Activated T-cell treated with anti-CD3 and anti-CD28 coated beads, Interleukin-2, amount 50 U/mL, for 4 hours (primary cell): Measurements from ENCODE around the gene SART3. TPM values are rescaled to one million over a fixed set of nuclear protein-coding genes. Genes with fewer than 3 reads are reported as not detected.

Experiments
- ATAC-seq, 2 donors: fragments of 200-7000 bp; cut with Tn5 transposase; one replicate each; pipeline ENCODE4 v1.10.0; 2021
- DNase-seq: peaks from one replicate; pipeline ENCODE4 v3.0.0-alpha.2; 2020
- H3K27me3 Mint-ChIP-seq: one replicate; pipeline ENCODE4 v1.8.0; 2021; ENCODE audit warnings: low read depth, mixed read lengths
- H3K36me3 Mint-ChIP-seq: one replicate; pipeline ENCODE4 v1.8.0; 2022; ENCODE audit warnings: mixed read lengths; ENCODE audit not compliant: insufficient read depth
- H3K4me1 Mint-ChIP-seq: one replicate; pipeline ENCODE4 v1.8.0; 2021; ENCODE audit warnings: low read depth, mixed read lengths
- H3K4me3 Mint-ChIP-seq: one replicate; pipeline ENCODE4 v1.8.0; 2021; ENCODE audit warnings: mild to moderate bottlenecking, moderate library complexity, mixed read lengths
- H3K9me3 Mint-ChIP-seq: one replicate; pipeline ENCODE4 v1.8.0; 2021; ENCODE audit warnings: mixed read lengths
- total RNA-seq, 3 donors: library from RNA; stranded (reverse); gene quantifications; one replicate each; pipeline ENCODE4 v1.2.1, GENCODE V29; 2021

Gene SART3
- total RNA-seq, 3 donors from 2014 or later: 83.0 to 92.1 (median 89.4) TPM

DNA sequence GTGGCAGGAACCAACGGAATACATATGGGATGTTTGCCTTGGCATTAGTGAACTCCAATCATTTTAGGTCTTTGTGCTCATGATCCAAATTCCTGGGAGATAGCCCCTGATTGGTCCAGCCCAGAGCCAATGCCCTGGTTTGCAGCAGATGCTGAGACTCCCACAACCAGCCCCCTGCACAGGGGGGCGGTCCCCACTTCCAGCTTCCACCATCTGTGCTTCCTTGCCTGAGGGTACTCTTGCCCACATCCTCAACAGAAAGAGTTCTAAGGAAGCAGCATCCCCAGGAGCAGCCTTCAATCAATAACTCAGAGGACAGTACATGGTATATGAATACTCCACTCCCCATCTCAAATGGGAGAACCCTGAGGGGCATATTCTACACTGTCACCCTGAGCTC is 85.6 kb downstream of the SART3 start:
- Mint-ChIP-seq H3K36me3 (no peaks in the 10 kb centered on the region), H3K4me1 (no peaks in the 10 kb centered on the region), H3K27me3 (peaks cover 25% of the 10 kb centered on the region), H3K4me3 (no peak overlapping the region), H3K9me3 (no peaks in the 10 kb centered on the region)
- DNase-seq: no peak
- ATAC-seq: no peak

DNA sequence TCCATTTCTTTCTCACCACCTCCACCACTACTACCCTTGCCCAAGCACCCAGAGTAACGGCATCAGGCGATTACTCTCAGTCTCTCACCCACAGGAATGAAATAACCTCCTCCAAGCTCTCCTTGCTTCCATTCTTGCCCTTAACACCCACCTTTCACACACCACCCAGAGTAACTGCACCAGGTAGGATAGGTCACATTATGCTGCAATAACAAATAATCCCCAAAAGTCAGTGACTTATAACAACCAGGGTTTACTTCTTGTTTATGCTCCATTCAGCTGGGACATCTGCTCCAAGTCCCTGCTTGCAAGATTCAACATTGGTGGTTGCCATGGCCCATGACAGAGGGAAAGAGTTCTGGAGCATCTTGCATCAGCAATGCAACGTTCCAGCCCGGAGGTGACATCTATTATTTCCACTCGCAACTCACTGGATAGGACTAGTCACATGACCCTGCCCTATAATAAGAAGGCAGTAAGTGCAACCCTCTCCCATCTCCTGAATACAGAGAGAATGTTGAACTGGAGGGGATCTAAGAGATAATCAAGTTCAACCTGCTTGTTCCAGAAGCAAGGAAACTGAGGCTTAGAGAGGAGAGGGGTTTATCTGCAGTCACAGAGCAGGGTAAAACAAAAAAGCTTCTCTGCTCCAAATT is 87.4 kb downstream of the SART3 start:
- peaks cover 11% of the 10 kb centered on the region for H3K27me3 Mint-ChIP-seq
- H3K9me3 Mint-ChIP-seq: no peaks in the 10 kb centered on the region
- DNase-seq (no peak), ATAC-seq (no peak)
- H3K4me3 Mint-ChIP-seq: no peak overlapping the region
- H3K36me3 Mint-ChIP-seq: no peaks in the 10 kb centered on the region
- H3K4me1 Mint-ChIP-seq: no peaks in the 10 kb centered on the region

Other genes with a start within 250 kb of the SART3 start
- under 1 TPM in 2 of 3 donors, not detected in 1; 0.08 to 0.11 TPM for gene CMKLR1, start 221.9 kb downstream of the SART3 start, total RNA-seq
- gene FICD, start 45.9 kb downstream of the SART3 start, total RNA-seq: 1 to 10 TPM; 6.2 to 9.2 (median 6.9) TPM
- 10 to 100 TPM; 62.6 to 90.1 (median 78.7) TPM for gene ISCU, start 1.4 kb upstream of the SART3 start, total RNA-seq
- under 1 TPM in 2 of 3 donors, not detected in 1; 0.08 to 0.54 TPM for gene TMEM119, start 36.9 kb upstream of the SART3 start, total RNA-seq
- 10 to 100 TPM; 16.8 to 19.0 (median 17.5) TPM for gene SELPLG, start 72.7 kb upstream of the SART3 start, total RNA-seq
- gene CORO1C, start 170.3 kb upstream of the SART3 start, total RNA-seq: 10 to 100 TPM; 41.3 to 59.7 (median 47.7) TPM